WTC11 (cell line): ENCODE measurements around the gene DNM1. TPM values are rescaled to one million over a fixed set of nuclear protein-coding genes. Genes with fewer than 3 reads are reported as not detected.

Source experiments
- ATAC-seq: fragments of 200-7000 bp; cut with Tn5 transposase; 2 replicates; pipeline ENCODE4 v1.10.0; 2021; ENCODE audit warnings: mild to moderate bottlenecking, moderate library complexity
- CTCF ChIA-PET: fragments of 300-600 bp; sonication (Branson Sonifier 250); formaldehyde crosslinking; loops from one replicate; lab custom pipeline; 2021; ENCODE audit warnings: antibody characterized with exemption; lab: Charles Lee
- POLR2A ChIA-PET: fragments of 350-600 bp; sonication (Branson Sonifier 250); formaldehyde crosslinking; loops from one replicate; lab custom pipeline; 2021; ENCODE audit warnings: antibody characterized with exemption; lab: Charles Lee
- DNase-seq: peaks from one replicate; pipeline ENCODE4 v3.0.0; 2021; ENCODE audit warnings: low spot score
- H3K27ac Mint-ChIP-seq: 2 replicates; pipeline ENCODE4 v1.8.0; 2021; ENCODE audit warnings: mixed read lengths
- H3K27me3 Mint-ChIP-seq: 2 replicates; pipeline ENCODE4 v1.8.0; 2021; ENCODE audit warnings: low read depth, mild to moderate bottlenecking, moderate library complexity, mixed read lengths
- H3K36me3 Mint-ChIP-seq: 2 replicates; pipeline ENCODE4 v1.8.0; 2021; ENCODE audit warnings: mixed read lengths
- H3K4me1 Mint-ChIP-seq: 2 replicates; pipeline ENCODE4 v1.8.0; 2022; ENCODE audit warnings: mixed read lengths
- H3K4me3 Mint-ChIP-seq: 2 replicates; pipeline ENCODE4 v1.8.0; 2021; ENCODE audit warnings: mild to moderate bottlenecking, moderate library complexity, mixed read lengths
- H3K9me3 Mint-ChIP-seq: 2 replicates; pipeline ENCODE4 v1.8.0; 2021; ENCODE audit warnings: mixed read lengths
- CREB1 ChIP-seq: sonication (generic); formaldehyde crosslinking; IDR thresholded peaks from 2 replicates; pipeline ENCODE4 v1.8.0; 2023; ENCODE audit warnings: mild to moderate bottlenecking, missing genetic modification reagents
- HMGXB4 ChIP-seq: sonication (generic); formaldehyde crosslinking; IDR thresholded peaks from 2 replicates; pipeline ENCODE4 v1.8.1; 2023; ENCODE audit warnings: mild to moderate bottlenecking, moderate library complexity, missing genetic modification reagents
- MLX ChIP-seq: sonication (generic); formaldehyde crosslinking; IDR thresholded peaks from 2 replicates; pipeline ENCODE4 v1.8.1; 2023; ENCODE audit warnings: mild to moderate bottlenecking, missing genetic modification reagents, moderate library complexity
- NR1H2 ChIP-seq: sonication (generic); formaldehyde crosslinking; IDR thresholded peaks from 2 replicates; pipeline ENCODE4 v1.9.0; 2021; ENCODE audit warnings: mild to moderate bottlenecking, moderate library complexity, missing genetic modification reagents
- NR2C2 ChIP-seq: sonication (generic); formaldehyde crosslinking; IDR thresholded peaks from 2 replicates; pipeline ENCODE4 v1.8.0; 2022; ENCODE audit warnings: mild to moderate bottlenecking, missing genetic modification reagents
- RORB ChIP-seq: fragments of 250-450 bp; sonication (Bioruptor Pico); IDR thresholded peaks from 2 replicates; pipeline ENCODE4 v1.9.0; 2021; ENCODE audit warnings: mild to moderate bottlenecking
- SMAD4 ChIP-seq: sonication (generic); formaldehyde crosslinking; IDR thresholded peaks from 2 replicates; pipeline ENCODE4 v1.8.0; 2022; ENCODE audit warnings: mild to moderate bottlenecking, missing genetic modification reagents
- TCF7 ChIP-seq: sonication (generic); formaldehyde crosslinking; IDR thresholded peaks from 2 replicates; pipeline ENCODE4 v1.8.0; 2022; ENCODE audit warnings: mild to moderate bottlenecking, low read depth, missing genetic modification reagents, moderate library complexity
- TP53 ChIP-seq: sonication (generic); formaldehyde crosslinking; IDR thresholded peaks from 2 replicates; pipeline ENCODE4 v1.8.1; 2023; ENCODE audit warnings: mild to moderate bottlenecking, missing genetic modification reagents
- ZNF219 ChIP-seq: sonication (generic); formaldehyde crosslinking; IDR thresholded peaks from 2 replicates; pipeline ENCODE4 v1.8.0; 2023; ENCODE audit warnings: missing genetic modification reagents, mild to moderate bottlenecking, borderline replicate concordance
- ZNF532 ChIP-seq: fragments of 250-450 bp; sonication (Bioruptor Pico); IDR thresholded peaks from 2 replicates; pipeline ENCODE4 v1.9.0; 2021; ENCODE audit warnings: mild to moderate bottlenecking, borderline replicate concordance
- total RNA-seq: library from RNA; stranded (reverse); gene quantifications from 3 replicates; pipeline ENCODE4 v1.2.3, GENCODE V29; 2021
- TF ChIP-seq, protein P1 (sequence below): sonication (generic); formaldehyde crosslinking; IDR thresholded peaks from 2 replicates; pipeline ENCODE4 v1.8.1; 2023; ENCODE audit warnings: mild to moderate bottlenecking, missing genetic modification reagents
- TF ChIP-seq, protein P2 (sequence below): sonication (generic); formaldehyde crosslinking; IDR thresholded peaks from 2 replicates; pipeline ENCODE4 v1.8.0; 2022; ENCODE audit warnings: mild to moderate bottlenecking, missing genetic modification reagents
- TF ChIP-seq, protein P3 (sequence below): fragments of 250-450 bp; sonication (Bioruptor Pico); IDR thresholded peaks from 2 replicates; pipeline ENCODE4 v1.8.0; 2021; ENCODE audit warnings: mild to moderate bottlenecking

DNM1 gene
- total RNA-seq, 1 experiment from 2014 or later: 79.0 TPM

- Mint-ChIP-seq H3K4me1 (peaks cover 11% of the 10 kb centered on the region), H3K27me3 (peaks cover 10% of the 10 kb centered on the region), H3K27ac (no peak overlapping the region), H3K4me3 (peak overlapping the region; percentile 90), H3K36me3 (peaks cover 16% of the 10 kb centered on the region), H3K9me3 (no peaks in the 10 kb centered on the region)
- POLR2A ChIA-PET: no interaction called here
- DNase-seq (no peak), ATAC-seq (peak; percentile 11)
- CTCF ChIA-PET: interaction anchor here (0.5 to 3.6 kb wide), 19 partner anchors 9 to 621 kb away, joined by 3 to 18 read pairs (median 5); partner anchors contain the start of genes BBLN, CERCAM and DNM1
- no peak for TF ChIP-seq TP53 (CRISPR knock-in tag)
- no peak for TF ChIP-seq TCF7 (CRISPR knock-in tag)
- TF ChIP-seq, protein P1, sequence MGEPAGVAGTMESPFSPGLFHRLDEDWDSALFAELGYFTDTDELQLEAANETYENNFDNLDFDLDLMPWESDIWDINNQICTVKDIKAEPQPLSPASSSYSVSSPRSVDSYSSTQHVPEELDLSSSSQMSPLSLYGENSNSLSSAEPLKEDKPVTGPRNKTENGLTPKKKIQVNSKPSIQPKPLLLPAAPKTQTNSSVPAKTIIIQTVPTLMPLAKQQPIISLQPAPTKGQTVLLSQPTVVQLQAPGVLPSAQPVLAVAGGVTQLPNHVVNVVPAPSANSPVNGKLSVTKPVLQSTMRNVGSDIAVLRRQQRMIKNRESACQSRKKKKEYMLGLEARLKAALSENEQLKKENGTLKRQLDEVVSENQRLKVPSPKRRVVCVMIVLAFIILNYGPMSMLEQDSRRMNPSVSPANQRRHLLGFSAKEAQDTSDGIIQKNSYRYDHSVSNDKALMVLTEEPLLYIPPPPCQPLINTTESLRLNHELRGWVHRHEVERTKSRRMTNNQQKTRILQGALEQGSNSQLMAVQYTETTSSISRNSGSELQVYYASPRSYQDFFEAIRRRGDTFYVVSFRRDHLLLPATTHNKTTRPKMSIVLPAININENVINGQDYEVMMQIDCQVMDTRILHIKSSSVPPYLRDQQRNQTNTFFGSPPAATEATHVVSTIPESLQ: no peak
- no peak for TF ChIP-seq SMAD4 (CRISPR knock-in tag)
- no peak for TF ChIP-seq ZNF532
- TF ChIP-seq NR2C2 (CRISPR knock-in tag): no peak
- TF ChIP-seq, protein P2, sequence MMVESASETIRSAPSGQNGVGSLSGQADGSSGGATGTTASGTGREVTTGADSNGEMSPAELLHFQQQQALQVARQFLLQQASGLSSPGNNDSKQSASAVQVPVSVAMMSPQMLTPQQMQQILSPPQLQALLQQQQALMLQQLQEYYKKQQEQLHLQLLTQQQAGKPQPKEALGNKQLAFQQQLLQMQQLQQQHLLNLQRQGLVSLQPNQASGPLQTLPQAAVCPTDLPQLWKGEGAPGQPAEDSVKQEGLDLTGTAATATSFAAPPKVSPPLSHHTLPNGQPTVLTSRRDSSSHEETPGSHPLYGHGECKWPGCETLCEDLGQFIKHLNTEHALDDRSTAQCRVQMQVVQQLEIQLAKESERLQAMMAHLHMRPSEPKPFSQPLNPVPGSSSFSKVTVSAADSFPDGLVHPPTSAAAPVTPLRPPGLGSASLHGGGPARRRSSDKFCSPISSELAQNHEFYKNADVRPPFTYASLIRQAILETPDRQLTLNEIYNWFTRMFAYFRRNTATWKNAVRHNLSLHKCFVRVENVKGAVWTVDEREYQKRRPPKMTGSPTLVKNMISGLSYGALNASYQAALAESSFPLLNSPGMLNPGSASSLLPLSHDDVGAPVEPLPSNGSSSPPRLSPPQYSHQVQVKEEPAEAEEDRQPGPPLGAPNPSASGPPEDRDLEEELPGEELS: no peak
- TF ChIP-seq RORB (CRISPR knock-in tag): no peak
- no peak for TF ChIP-seq ZNF219
- TF ChIP-seq MLX (CRISPR knock-in tag): no peak
- no peak for TF ChIP-seq NR1H2 (CRISPR knock-in tag)
- TF ChIP-seq, protein P3, sequence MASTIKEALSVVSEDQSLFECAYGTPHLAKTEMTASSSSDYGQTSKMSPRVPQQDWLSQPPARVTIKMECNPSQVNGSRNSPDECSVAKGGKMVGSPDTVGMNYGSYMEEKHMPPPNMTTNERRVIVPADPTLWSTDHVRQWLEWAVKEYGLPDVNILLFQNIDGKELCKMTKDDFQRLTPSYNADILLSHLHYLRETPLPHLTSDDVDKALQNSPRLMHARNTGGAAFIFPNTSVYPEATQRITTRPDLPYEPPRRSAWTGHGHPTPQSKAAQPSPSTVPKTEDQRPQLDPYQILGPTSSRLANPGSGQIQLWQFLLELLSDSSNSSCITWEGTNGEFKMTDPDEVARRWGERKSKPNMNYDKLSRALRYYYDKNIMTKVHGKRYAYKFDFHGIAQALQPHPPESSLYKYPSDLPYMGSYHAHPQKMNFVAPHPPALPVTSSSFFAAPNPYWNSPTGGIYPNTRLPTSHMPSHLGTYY (CRISPR knock-in tag): no peak
- no peak for TF ChIP-seq HMGXB4 (CRISPR knock-in tag)
- no peak for TF ChIP-seq CREB1
Observed at GRCh38 chr9:128190516-128191405, 12.4 kb upstream of the DNM1 start.
